HEK293 (cell line): Measurements from ENCODE around the gene PRTG.

Experiments
- CTCF ChIA-PET: fragments of 350-600 bp; formaldehyde crosslinking; extraction: SDS; loops from one replicate; lab custom pipeline; 2021; ENCODE audit warnings: antibody characterized with exemption; lab: Yijun Ruan, JAX
- POLR2A ChIA-PET: fragments of 300-600 bp; formaldehyde crosslinking; extraction: SDS; loops from one replicate; lab custom pipeline; 2020; ENCODE audit warnings: antibody characterized with exemption, inconsistent platforms; lab: Yijun Ruan, JAX
- H3K27ac ChIP-seq: fragments of 200-500 bp; sonication (Bioruptor generic); 2 replicates; pipeline ENCODE4 v1.5.1; 2014; ENCODE audit warnings: low read depth, low read length, control low read depth, inconsistent platforms; ENCODE audit errors: extremely low read depth
- H3K36me3 ChIP-seq, 2 experiments: fragments of 200-500 bp in 1 of 2; sonication (Bioruptor generic) in 1 of 2; 1 replicate in 1 of 2; 2 replicates in 1 of 2; pipeline ENCODE4 v1.5.1; 2014 to 2017; ENCODE audit warnings: inconsistent platforms in 2 of 2, low read length in 2 of 2; ENCODE audit not compliant: control insufficient read depth in 2 of 2, insufficient read depth in 1 of 2
- H3K4me1 ChIP-seq: fragments of 200-500 bp; sonication (Bioruptor generic); 2 replicates; pipeline ENCODE4 v1.5.1; 2014; ENCODE audit warnings: mild to moderate bottlenecking, low read length, inconsistent platforms; ENCODE audit not compliant: control insufficient read depth, insufficient read depth
- H3K4me3 ChIP-seq: 2 replicates; pipeline ENCODE4 v1.5.1; 2011; ENCODE audit warnings: low read depth, mild to moderate bottlenecking, control low read depth, low read length, moderate library complexity
- H3K9me3 ChIP-seq: fragments of 200-500 bp; sonication (Bioruptor generic); 2 replicates; pipeline ENCODE4 v1.5.1; 2014; ENCODE audit warnings: low read depth, low read length, inconsistent platforms; ENCODE audit not compliant: control insufficient read depth, insufficient read depth
- GLI4 ChIP-seq: fragments of 450-650 bp; formaldehyde crosslinking; IDR thresholded peaks from 2 replicates; pipeline ENCODE4 v1.5.1; 2016; ENCODE audit warnings: missing biosample characterization, missing genetic modification characterization
- IKZF3 ChIP-seq: fragments of 450-650 bp; IDR thresholded peaks from 2 replicates; pipeline ENCODE4 v1.5.0; 2018; ENCODE audit warnings: missing biosample characterization, mild to moderate bottlenecking, missing genetic modification characterization, moderate library complexity
- OSR2 ChIP-seq: fragments of 450-650 bp; formaldehyde crosslinking; IDR thresholded peaks from 2 replicates; pipeline ENCODE4 v1.5.1; 2016; ENCODE audit warnings: missing biosample characterization, missing genetic modification characterization
- PRDM6 ChIP-seq: fragments of 450-650 bp; formaldehyde crosslinking; IDR thresholded peaks from 2 replicates; pipeline ENCODE4 v1.5.1; 2017; ENCODE audit warnings: missing biosample characterization, missing genetic modification characterization
- SCRT1 ChIP-seq: fragments of 450-650 bp; formaldehyde crosslinking; IDR thresholded peaks from 2 replicates; pipeline ENCODE4 v1.5.1; 2016; ENCODE audit warnings: missing biosample characterization, missing genetic modification characterization, borderline replicate concordance
- TCF7L2 ChIP-seq: IDR thresholded peaks from 2 replicates; pipeline ENCODE4 v1.6.1; 2011; ENCODE audit warnings: low read depth, mild to moderate bottlenecking, inconsistent platforms, low read length, moderate library complexity, borderline replicate concordance
- TSHZ1 ChIP-seq: fragments of 450-650 bp; formaldehyde crosslinking; IDR thresholded peaks from 2 replicates; pipeline ENCODE4 v1.5.1; 2016; ENCODE audit warnings: missing biosample characterization, missing genetic modification characterization, borderline replicate concordance
- WT1 ChIP-seq: fragments of 450-650 bp; formaldehyde crosslinking; IDR thresholded peaks from 2 replicates; pipeline ENCODE4 v1.5.1; 2016; ENCODE audit warnings: missing biosample characterization, missing genetic modification characterization
- ZBTB48 ChIP-seq: fragments of 450-650 bp; formaldehyde crosslinking; IDR thresholded peaks from 2 replicates; pipeline ENCODE4 v1.5.1; 2016; ENCODE audit warnings: missing biosample characterization, missing genetic modification characterization
- ZBTB6 ChIP-seq: fragments of 450-650 bp; formaldehyde crosslinking; IDR thresholded peaks from 2 replicates; pipeline ENCODE4 v1.5.1; 2017; ENCODE audit warnings: missing biosample characterization, missing genetic modification characterization
- ZNF19 ChIP-seq: fragments of 450-650 bp; formaldehyde crosslinking; IDR thresholded peaks from 2 replicates; pipeline ENCODE4; 2016; ENCODE audit warnings: missing biosample characterization, missing genetic modification characterization, low read depth
- ZNF266 ChIP-seq: fragments of 450-650 bp; formaldehyde crosslinking; IDR thresholded peaks from 2 replicates; pipeline ENCODE4 v1.5.1; 2016; ENCODE audit warnings: missing biosample characterization, missing genetic modification characterization, low read depth
- ZNF423 ChIP-seq: fragments of 450-650 bp; formaldehyde crosslinking; IDR thresholded peaks from 2 replicates; pipeline ENCODE4 v1.5.1; 2016; ENCODE audit warnings: missing biosample characterization, missing genetic modification characterization
- ZNF513 ChIP-seq: fragments of 450-650 bp; IDR thresholded peaks from 2 replicates; pipeline ENCODE4 v1.5.1; 2018; ENCODE audit warnings: missing biosample characterization, missing genetic modification characterization
- ZNF521 ChIP-seq: fragments of 450-650 bp; formaldehyde crosslinking; IDR thresholded peaks from 2 replicates; pipeline ENCODE4 v1.5.1; 2017; ENCODE audit warnings: missing biosample characterization, mild to moderate bottlenecking, missing genetic modification characterization
- ZNF530 ChIP-seq: fragments of 450-650 bp; formaldehyde crosslinking; IDR thresholded peaks from 2 replicates; pipeline ENCODE4 v1.5.1; 2016; ENCODE audit warnings: low read depth, missing biosample characterization, missing genetic modification characterization
- ZNF654 ChIP-seq: fragments of 450-650 bp; formaldehyde crosslinking; IDR thresholded peaks from 2 replicates; pipeline ENCODE4 v1.5.1; 2016; ENCODE audit warnings: low read depth, missing biosample characterization, missing genetic modification characterization
- ZNF747 ChIP-seq: fragments of 450-650 bp; formaldehyde crosslinking; IDR thresholded peaks from 2 replicates; pipeline ENCODE4 v1.5.1; 2016; ENCODE audit warnings: missing biosample characterization, missing genetic modification characterization
- ZXDB ChIP-seq: fragments of 450-650 bp; formaldehyde crosslinking; IDR thresholded peaks from 2 replicates; pipeline ENCODE4 v1.5.1; 2016; ENCODE audit warnings: missing biosample characterization, missing genetic modification characterization
- TF ChIP-seq, protein P1 (sequence below): fragments of 450-650 bp; formaldehyde crosslinking; IDR thresholded peaks from 2 replicates; pipeline ENCODE4 v1.5.1; 2016; ENCODE audit warnings: missing biosample characterization, missing genetic modification characterization
- TF ChIP-seq, protein P2 (sequence below): fragments of 450-650 bp; formaldehyde crosslinking; IDR thresholded peaks from 2 replicates; pipeline ENCODE4 v1.5.1; 2016; ENCODE audit warnings: missing biosample characterization, missing genetic modification characterization
- TF ChIP-seq, protein P3 (sequence below): fragments of 450-650 bp; formaldehyde crosslinking; IDR thresholded peaks from 2 replicates; pipeline ENCODE4 v1.5.1; 2016; ENCODE audit warnings: missing biosample characterization, missing genetic modification characterization
- TF ChIP-seq, protein P4 (sequence below): fragments of 450-650 bp; IDR thresholded peaks from 2 replicates; pipeline ENCODE4 v1.5.1; 2018; ENCODE audit warnings: missing biosample characterization, mild to moderate bottlenecking, missing genetic modification characterization

Gene PRTG

GRCh38 chr15:55740981-55741832 is 1.7 kb downstream of the PRTG start:
- Histone ChIP-seq H3K36me3 (no peaks in the 10 kb centered on the region), H3K27ac (peak overlapping the region; percentile 97), H3K4me3 (peak overlapping the region; percentile 74), H3K9me3 (no peaks in the 10 kb centered on the region), H3K4me1 (peaks cover 12% of the 10 kb centered on the region)
- ChIA-PET CTCF (interaction anchor here (0.6 kb wide), 1 partner anchor 147 kb away, joined by 3 read pairs; no protein-coding TSS in a partner anchor), POLR2A (no interaction called here)
- TF ChIP-seq ZNF530 (no peak), ZNF521 (tag by site-specific recombination) (no peak), ZXDB (tag by site-specific recombination) (peak; percentile 90), ZNF423 (tag by site-specific recombination) (peak; percentile 57; the same call in 1 of the 2 replicates), ZNF19 (tag by site-specific recombination) (no peak), ZBTB6 (tag by site-specific recombination) (0 out of 2 replicates have a peak, but pooled peaks have one; percentile 43), ZNF266 (tag by site-specific recombination) (no peak), ZNF747 (tag by site-specific recombination) (no peak), TSHZ1 (peak; percentile 53), WT1 (tag by site-specific recombination) (peak; percentile 86), SCRT1 (tag by site-specific recombination) (peak; percentile 82), ZNF654 (tag by site-specific recombination) (0 out of 2 replicates have a peak, but pooled peaks have one; percentile 4), TCF7L2 (peak; percentile 97), GLI4 (tag by site-specific recombination) (no peak), OSR2 (tag by site-specific recombination) (peak; percentile 98), IKZF3 (tag by site-specific recombination) (peak; percentile 91; the same call in 1 of the 2 replicates), ZBTB48 (no peak), PRDM6 (tag by site-specific recombination) (peak; percentile 100), ZNF513 (tag by site-specific recombination) (0 out of 2 replicates have a peak, but pooled peaks have one; percentile 9)
- TF ChIP-seq, protein P1, sequence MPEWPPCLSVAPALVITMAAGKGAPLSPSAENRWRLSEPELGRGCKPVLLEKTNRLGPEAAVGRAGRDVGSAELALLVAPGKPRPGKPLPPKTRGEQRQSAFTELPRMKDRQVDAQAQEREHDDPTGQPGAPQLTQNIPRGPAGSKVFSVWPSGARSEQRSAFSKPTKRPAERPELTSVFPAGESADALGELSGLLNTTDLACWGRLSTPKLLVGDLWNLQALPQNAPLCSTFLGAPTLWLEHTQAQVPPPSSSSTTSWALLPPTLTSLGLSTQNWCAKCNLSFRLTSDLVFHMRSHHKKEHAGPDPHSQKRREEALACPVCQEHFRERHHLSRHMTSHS (tag by site-specific recombination), result peak; percentile 74; the same call in 1 of the 2 replicates
- TF ChIP-seq, protein P2, sequence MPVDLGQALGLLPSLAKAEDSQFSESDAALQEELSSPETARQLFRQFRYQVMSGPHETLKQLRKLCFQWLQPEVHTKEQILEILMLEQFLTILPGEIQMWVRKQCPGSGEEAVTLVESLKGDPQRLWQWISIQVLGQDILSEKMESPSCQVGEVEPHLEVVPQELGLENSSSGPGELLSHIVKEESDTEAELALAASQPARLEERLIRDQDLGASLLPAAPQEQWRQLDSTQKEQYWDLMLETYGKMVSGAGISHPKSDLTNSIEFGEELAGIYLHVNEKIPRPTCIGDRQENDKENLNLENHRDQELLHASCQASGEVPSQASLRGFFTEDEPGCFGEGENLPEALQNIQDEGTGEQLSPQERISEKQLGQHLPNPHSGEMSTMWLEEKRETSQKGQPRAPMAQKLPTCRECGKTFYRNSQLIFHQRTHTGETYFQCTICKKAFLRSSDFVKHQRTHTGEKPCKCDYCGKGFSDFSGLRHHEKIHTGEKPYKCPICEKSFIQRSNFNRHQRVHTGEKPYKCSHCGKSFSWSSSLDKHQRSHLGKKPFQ, result peak; percentile 71; the same call in 1 of the 2 replicates
- TF ChIP-seq, protein P3, sequence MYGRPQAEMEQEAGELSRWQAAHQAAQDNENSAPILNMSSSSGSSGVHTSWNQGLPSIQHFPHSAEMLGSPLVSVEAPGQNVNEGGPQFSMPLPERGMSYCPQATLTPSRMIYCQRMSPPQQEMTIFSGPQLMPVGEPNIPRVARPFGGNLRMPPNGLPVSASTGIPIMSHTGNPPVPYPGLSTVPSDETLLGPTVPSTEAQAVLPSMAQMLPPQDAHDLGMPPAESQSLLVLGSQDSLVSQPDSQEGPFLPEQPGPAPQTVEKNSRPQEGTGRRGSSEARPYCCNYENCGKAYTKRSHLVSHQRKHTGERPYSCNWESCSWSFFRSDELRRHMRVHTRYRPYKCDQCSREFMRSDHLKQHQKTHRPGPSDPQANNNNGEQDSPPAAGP (tag by site-specific recombination), result no peak
- TF ChIP-seq, protein P4, sequence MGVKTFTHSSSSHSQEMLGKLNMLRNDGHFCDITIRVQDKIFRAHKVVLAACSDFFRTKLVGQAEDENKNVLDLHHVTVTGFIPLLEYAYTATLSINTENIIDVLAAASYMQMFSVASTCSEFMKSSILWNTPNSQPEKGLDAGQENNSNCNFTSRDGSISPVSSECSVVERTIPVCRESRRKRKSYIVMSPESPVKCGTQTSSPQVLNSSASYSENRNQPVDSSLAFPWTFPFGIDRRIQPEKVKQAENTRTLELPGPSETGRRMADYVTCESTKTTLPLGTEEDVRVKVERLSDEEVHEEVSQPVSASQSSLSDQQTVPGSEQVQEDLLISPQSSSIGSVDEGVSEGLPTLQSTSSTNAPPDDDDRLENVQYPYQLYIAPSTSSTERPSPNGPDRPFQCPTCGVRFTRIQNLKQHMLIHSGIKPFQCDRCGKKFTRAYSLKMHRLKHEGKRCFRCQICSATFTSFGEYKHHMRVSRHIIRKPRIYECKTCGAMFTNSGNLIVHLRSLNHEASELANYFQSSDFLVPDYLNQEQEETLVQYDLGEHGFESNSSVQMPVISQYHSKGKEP (tag by site-specific recombination), result peak; percentile 84
